ENCODE results near the gene MYH6.
"Not testable (repeated sequence)": the region's sequence is repeated elsewhere in the genome, so short reads cannot be mapped to it uniquely, and the experiment has no call there.

The MYH6 gene

GRCh38 chr14:23435543-23436326 is 27.7 kb upstream of the MYH6 start, which contains the start of gene MYH7:
MYH7 (minus strand) TSS chr14:23435660; CDS start chr14:23433732, 1,928 bp downstream.
- no peak for DNase-seq (ENCODE audit: low spot score)

GRCh38 chr14:23434488-23435222 is 26.6 kb upstream of the MYH6 start:
- DNase-seq (ENCODE audit: low spot score) = no peak

GRCh38 chr14:23433457-23433856 is 25.4 kb upstream of the MYH6 start:
- DNase-seq (ENCODE audit: low spot score) = no peak

GRCh38 chr14:23432946-23433345 is 24.9 kb upstream of the MYH6 start:
- DNase-seq (ENCODE audit: low spot score) = no peak

GRCh38 chr14:23432102-23432925 is 24.2 kb upstream of the MYH6 start:
- DNase-seq (ENCODE audit: low spot score) = no peak

GRCh38 chr14:23431486-23431885 is 23.4 kb upstream of the MYH6 start:
- DNase-seq (ENCODE audit: low spot score) = no peak

GRCh38 chr14:23430723-23431085 is 22.6 kb upstream of the MYH6 start:
- DNase-seq (ENCODE audit: low spot score) = no peak

GRCh38 chr14:23430016-23430722 is 22.1 kb upstream of the MYH6 start:
- no peak for DNase-seq (ENCODE audit: low spot score)

GRCh38 chr14:23428686-23429495 is 20.8 kb upstream of the MYH6 start:
- DNase-seq (ENCODE audit: low spot score) = no peak

- not testable (repeated sequence) for DNase-seq (ENCODE audit: low spot score)
Measured at GRCh38 chr14:23425798-23426197, 17.7 kb upstream of the MYH6 start.

GRCh38 chr14:23425169-23425568 is 17.1 kb upstream of the MYH6 start:
- no peak for DNase-seq (ENCODE audit: low spot score)

GRCh38 chr14:23423657-23424056 is 15.6 kb upstream of the MYH6 start:
- no peak for DNase-seq (ENCODE audit: low spot score)

- no peak for DNase-seq (ENCODE audit: low spot score)
Measured at GRCh38 chr14:23421594-23421993, 13.5 kb upstream of the MYH6 start.

GRCh38 chr14:23419646-23420045 is 11.6 kb upstream of the MYH6 start:
- not testable (repeated sequence) for DNase-seq (ENCODE audit: low spot score)

GRCh38 chr14:23418021-23418420 is 9.9 kb upstream of the MYH6 start:
- DNase-seq (ENCODE audit: low spot score) = no peak

- not testable (repeated sequence) for DNase-seq (ENCODE audit: low spot score)
Measured at GRCh38 chr14:23417269-23417668, 9.2 kb upstream of the MYH6 start.

- no peak for DNase-seq (ENCODE audit: low spot score)
Measured at GRCh38 chr14:23416801-23417200, 8.7 kb upstream of the MYH6 start.

GRCh38 chr14:23415821-23416778 is 8.0 kb upstream of the MYH6 start:
- DNase-seq (ENCODE audit: low spot score) = no peak

- DNase-seq (ENCODE audit: low spot score) = no peak
Measured at GRCh38 chr14:23414906-23415820, 7.1 kb upstream of the MYH6 start.

Measured in germinal center (tissue), 1 donor.